AG04450 (cell line): ENCODE measurements around the gene ARHGEF12. TPM values are rescaled to one million over a fixed set of nuclear protein-coding genes. Genes with fewer than 3 reads are reported as not detected.

Experiments used
- CTCF ChIA-PET: fragments of 300-600, 350-600 bp; formaldehyde crosslinking; extraction: SDS; loops from one replicate; lab custom pipeline; 2022; ENCODE audit warnings: antibody characterized with exemption, inconsistent platforms; lab: Charles Lee
- POLR2A ChIA-PET: fragments of 350-600 bp; formaldehyde crosslinking; extraction: SDS; loops from one replicate; lab custom pipeline; 2021; ENCODE audit warnings: antibody characterized with exemption, inconsistent platforms; lab: Yijun Ruan, JAX
- DNase-seq: peaks from one replicate; pipeline ENCODE4 v3.0.0-alpha.2; 2011; ENCODE audit warnings: low read depth, low spot score
- H3K27ac ChIP-seq: one replicate; pipeline ENCODE4 v1.5.1; 2012; ENCODE audit warnings: low read depth, low read length, control low read depth
- H3K27me3 ChIP-seq: one replicate; pipeline ENCODE4 v1.6.0; 2012; ENCODE audit warnings: low read length; ENCODE audit not compliant: control insufficient read depth, insufficient read depth
- H3K4me3 ChIP-seq: 2 replicates; pipeline ENCODE4 v1.5.1; 2011; ENCODE audit warnings: mild to moderate bottlenecking, low read depth, low read length, control low read depth
- H3K9me3 ChIP-seq: 2 replicates; pipeline ENCODE4 v1.5.1; 2012; ENCODE audit warnings: low read length; ENCODE audit not compliant: control insufficient read depth, insufficient read depth
- polyA plus RNA-seq: library from polyadenylated mRNA; depleted of rRNA; stranded (reverse); fragments of >200 nt; gene quantifications from 2 replicates; pipeline ENCODE4 v1.2.3, GENCODE V29; 2011
- TF ChIP-seq, protein P1 (sequence below): IDR thresholded peaks from 2 replicates; pipeline ENCODE4 v1.5.1; 2011; ENCODE audit warnings: low read depth, low read length, control low read depth, inconsistent platforms

Gene ARHGEF12
- polyA plus RNA-seq, 1 experiment = 64.8 TPM

GRCh38 chr11:120518356-120518755, 182.1 kb downstream of the ARHGEF12 start:
- peak overlapping the region; percentile 80 for H3K27ac ChIP-seq
- POLR2A ChIA-PET = interaction anchor here (2.5 kb wide), 1 partner anchor 29 kb away, joined by 11 read pairs; no protein-coding TSS in a partner anchor

GRCh38 chr11:120519474-120519873, 183.3 kb downstream of the ARHGEF12 start:
- no peak for DNase-seq
- Histone ChIP-seq H3K9me3 (no peaks in the 10 kb centered on the region), H3K27me3 (no peaks in the 10 kb centered on the region), H3K4me3 (no peak overlapping the region), H3K27ac (no peak overlapping the region)
- CTCF ChIA-PET = interaction anchor here (0.6 to 1.1 kb wide), 2 partner anchors 165 to 289 kb away, joined by 3 read pairs; no protein-coding TSS in a partner anchor
- TF ChIP-seq, protein P1, sequence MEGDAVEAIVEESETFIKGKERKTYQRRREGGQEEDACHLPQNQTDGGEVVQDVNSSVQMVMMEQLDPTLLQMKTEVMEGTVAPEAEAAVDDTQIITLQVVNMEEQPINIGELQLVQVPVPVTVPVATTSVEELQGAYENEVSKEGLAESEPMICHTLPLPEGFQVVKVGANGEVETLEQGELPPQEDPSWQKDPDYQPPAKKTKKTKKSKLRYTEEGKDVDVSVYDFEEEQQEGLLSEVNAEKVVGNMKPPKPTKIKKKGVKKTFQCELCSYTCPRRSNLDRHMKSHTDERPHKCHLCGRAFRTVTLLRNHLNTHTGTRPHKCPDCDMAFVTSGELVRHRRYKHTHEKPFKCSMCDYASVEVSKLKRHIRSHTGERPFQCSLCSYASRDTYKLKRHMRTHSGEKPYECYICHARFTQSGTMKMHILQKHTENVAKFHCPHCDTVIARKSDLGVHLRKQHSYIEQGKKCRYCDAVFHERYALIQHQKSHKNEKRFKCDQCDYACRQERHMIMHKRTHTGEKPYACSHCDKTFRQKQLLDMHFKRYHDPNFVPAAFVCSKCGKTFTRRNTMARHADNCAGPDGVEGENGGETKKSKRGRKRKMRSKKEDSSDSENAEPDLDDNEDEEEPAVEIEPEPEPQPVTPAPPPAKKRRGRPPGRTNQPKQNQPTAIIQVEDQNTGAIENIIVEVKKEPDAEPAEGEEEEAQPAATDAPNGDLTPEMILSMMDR = no peak
- POLR2A ChIA-PET = no interaction called here

More at GRCh38 chr11:120518356-120518755, 182.1 kb downstream of the ARHGEF12 start:
- H3K27me3 ChIP-seq = no peaks in the 10 kb centered on the region
- CTCF ChIA-PET = interaction anchor here (1.2 to 1.4 kb wide), 2 partner anchors 166 to 676 kb away, joined by 4 to 7 read pairs; no protein-coding TSS in a partner anchor
- DNase-seq = no peak
- H3K4me3 ChIP-seq = no peak overlapping the region
- TF ChIP-seq, protein P1 = no peak
- H3K9me3 ChIP-seq = no peaks in the 10 kb centered on the region

GRCh38 chr11:120520091-120520822, 184.0 kb downstream of the ARHGEF12 start:
- no peak for DNase-seq
- no peaks in the 10 kb centered on the region for H3K27me3 ChIP-seq
- H3K27ac ChIP-seq = no peak overlapping the region
- TF ChIP-seq, protein P1 = no peak
- no peaks in the 10 kb centered on the region for H3K9me3 ChIP-seq
- ChIA-PET CTCF (interaction anchor here (0.6 to 1.1 kb wide), 2 partner anchors 165 to 288 kb away, joined by 3 read pairs; no protein-coding TSS in a partner anchor), POLR2A (no interaction called here)
- no peak overlapping the region for H3K4me3 ChIP-seq

DNA sequence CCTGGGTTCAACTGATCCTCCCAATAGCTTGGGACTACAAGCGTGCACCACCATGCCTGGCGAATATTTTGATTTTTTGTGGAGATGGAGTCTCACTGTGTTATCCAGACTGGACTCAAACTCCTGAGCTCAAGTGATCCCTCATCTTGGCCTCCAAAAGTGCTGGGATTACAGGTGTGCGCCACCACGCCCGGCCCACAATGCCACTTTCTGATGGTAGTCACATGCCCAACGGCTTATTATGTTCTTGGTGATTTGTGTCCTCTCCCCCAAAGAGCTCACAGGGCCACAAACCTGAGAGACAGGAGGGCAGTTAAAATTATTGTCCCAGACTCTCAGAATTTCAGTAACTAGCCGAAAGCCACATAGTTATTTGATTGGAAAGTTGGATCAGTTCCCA, 185.0 kb downstream of the ARHGEF12 start:
- ChIA-PET POLR2A (no interaction called here), CTCF (no interaction called here)
- Histone ChIP-seq H3K4me3 (no peak overlapping the region), H3K27me3 (no peaks in the 10 kb centered on the region), H3K27ac (no peak overlapping the region), H3K9me3 (no peaks in the 10 kb centered on the region)
- no peak for DNase-seq
- TF ChIP-seq, protein P1 = no peak

DNA sequence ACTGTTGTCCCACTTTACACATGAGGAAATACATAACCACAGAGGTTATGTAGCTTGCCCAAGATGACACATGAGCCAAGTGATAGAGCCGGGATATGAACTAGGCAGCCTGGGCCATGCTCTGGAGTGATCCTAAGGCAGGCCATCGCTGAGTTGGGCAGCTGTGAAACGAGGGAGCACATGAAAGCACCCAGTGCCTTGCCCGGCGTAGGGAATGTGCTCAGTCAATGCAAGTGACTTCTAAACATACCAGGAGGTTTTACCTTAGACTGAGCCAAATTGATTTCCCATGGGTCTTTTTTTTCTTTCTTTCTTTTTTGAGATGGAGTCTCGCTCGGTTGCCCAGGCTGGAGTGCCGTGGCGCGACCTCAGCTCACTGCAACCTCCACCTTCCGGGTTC, 185.8 kb downstream of the ARHGEF12 start:
- CTCF ChIA-PET = no interaction called here
- no peaks in the 10 kb centered on the region for H3K27me3 ChIP-seq
- H3K9me3 ChIP-seq = no peaks in the 10 kb centered on the region
- no peak for DNase-seq
- no peak overlapping the region for H3K27ac ChIP-seq
- H3K4me3 ChIP-seq = no peak overlapping the region
- TF ChIP-seq, protein P1 = no peak
- POLR2A ChIA-PET = no interaction called here
